Esophagus squamous epithelium (tissue), 5 donors: ENCODE data around the gene BCAR3. TPM values are rescaled to one million over a fixed set of nuclear protein-coding genes. Genes with fewer than 3 reads are reported as not detected.

Source experiments
- DNase-seq: peaks from one replicate; lab custom pipeline; 2025; lab: John Stamatoyannopoulos, UW
- H3K27ac ChIP-seq, 4 donors: fragments of 200-600 bp; sonication (generic); one replicate each; pipeline ENCODE4 v1.5.1; 2016 to 2019; ENCODE audit warnings: mild to moderate bottlenecking in 1 of 4
- H3K27me3 ChIP-seq, 4 donors: fragments of 200-600 bp; sonication (generic); 1 replicate in 3 of 4; 2 replicates in 1 of 4; pipeline versions ENCODE4 v1.5.1 to v1.6.0; 2017 to 2021; ENCODE audit warnings: antibody characterized with exemption in 1 of 4
- H3K36me3 ChIP-seq, 3 donors: fragments of 200-600 bp; sonication (generic); one replicate each; pipeline ENCODE4 v1.5.1; 2016 to 2019
- H3K4me1 ChIP-seq, 3 donors: fragments of 200-600 bp; sonication (generic); one replicate each; pipeline ENCODE4 v1.5.1; 2017 to 2019
- H3K4me3 ChIP-seq, 4 donors: fragments of 200-600 bp; sonication (generic); 1 replicate in 3 of 4; 2 replicates in 1 of 4; pipeline ENCODE4 v1.5.1; 2016 to 2019; ENCODE audit warnings: mild to moderate bottlenecking in 2 of 4, moderate library complexity in 1 of 4
- H3K9me3 ChIP-seq, 3 donors: fragments of 200-600 bp; sonication (generic); one replicate each; pipeline ENCODE4 v1.5.1; 2016 to 2019
- CTCF ChIP-seq, 6 experiments: fragments of 450-650 bp in 4 of 6; fragments of 200-600 bp in 2 of 6; sonication (generic) in 2 of 6; IDR thresholded peaks; one replicate each; pipeline ENCODE4 v1.5.1; 2016 to 2019; ENCODE audit warnings: antibody characterized with exemption in 6 of 6, mild to moderate bottlenecking in 4 of 6, moderate library complexity in 4 of 6
- POLR2A ChIP-seq, 4 donors: fragments of 450-650 bp; IDR thresholded peaks; one replicate each; pipeline ENCODE4 v1.6.1; 2017; ENCODE audit warnings: antibody characterized with exemption in 4 of 4, mild to moderate bottlenecking in 4 of 4, moderate library complexity in 3 of 4
- WGBS, 2 donors: methylation state at CpG; one replicate each; pipeline ENCODE4 v1.1.5; 2018; 5-methylcytosine and 5-hydroxymethylcytosine counted together
- intact Hi-C: fragments of 100-400 bp; cut with DNase I; formaldehyde crosslinking; loops from one replicate; pipeline ENCODE4 v1.15.0; 2022
- total RNA-seq, 4 donors: library from RNA; depleted of rRNA; stranded (reverse); fragments of >200 nt; gene quantifications; one replicate each; pipeline ENCODE4 v1.1.0, GENCODE V29; 2016
- donor health status: DM: yes; HTN: yes; CAD: no.

The BCAR3 gene
- total RNA-seq, 4 donors from 2014 or later = 6.9 to 17.5 (median 9.4) TPM

- H3K4me3 ChIP-seq = no peak overlapping the region
- no peaks in the 10 kb centered on the region for H3K9me3 ChIP-seq
- WGBS, 2 donors = 28 to 33% methylated on average over 2 to 5 of the region's 6 CpGs
- no peak overlapping the region for H3K27ac ChIP-seq
- no peak for DNase-seq
- TF ChIP-seq POLR2A (IDR thresholded peaks at IDR 0.05) (no peak), CTCF (IDR thresholded peaks at IDR 0.05) (no peak)
- intact Hi-C loops = no loop called here
- H3K36me3 ChIP-seq = no peaks in the 10 kb centered on the region
- peaks cover 6 to 77% (median 39%) of the 10 kb centered on the region in 3 donors for H3K4me1 ChIP-seq
- H3K27me3 ChIP-seq = no peaks in the 10 kb centered on the region
These were observed 83.9 kb downstream of the BCAR3 start for GRCh38 chr1:93597709-93598108.

GRCh38 chr1:93596329-93597089, 85.1 kb downstream of the BCAR3 start:
- H3K4me1 ChIP-seq = peaks cover 14 to 89% (median 46%) of the 10 kb centered on the region in 3 donors
- no peaks in the 10 kb centered on the region for H3K9me3 ChIP-seq
- intact Hi-C loops = no loop called here
- peaks cover 0 to 7% (median 0%) of the 10 kb centered on the region in 3 donors for H3K36me3 ChIP-seq
- H3K27me3 ChIP-seq = no peaks in the 10 kb centered on the region
- no peak for DNase-seq
- 70 to 77% methylated on average over 4 of the region's 4 CpGs for WGBS, 2 donors
- H3K27ac ChIP-seq = no peak overlapping the region
- no peak overlapping the region for H3K4me3 ChIP-seq
- no peak for TF ChIP-seq POLR2A (IDR thresholded peaks at IDR 0.05)
- no peak for TF ChIP-seq CTCF (IDR thresholded peaks at IDR 0.05)

- peaks cover 0 to 11% (median 0%) of the 10 kb centered on the region in 3 donors for H3K36me3 ChIP-seq
- intact Hi-C loops = no loop called here
- 39 to 61% methylated on average over 4 of the region's 4 CpGs for WGBS, 2 donors
- H3K27ac ChIP-seq = no peak overlapping the region
- H3K9me3 ChIP-seq = no peaks in the 10 kb centered on the region
- H3K27me3 ChIP-seq = no peaks in the 10 kb centered on the region
- DNase-seq = no peak
- H3K4me3 ChIP-seq = no peak overlapping the region
- TF ChIP-seq CTCF (IDR thresholded peaks at IDR 0.05) (no peak), POLR2A (IDR thresholded peaks at IDR 0.05) (no peak)
- peaks cover 14 to 92% (median 46%) of the 10 kb centered on the region in 3 donors for H3K4me1 ChIP-seq
These were observed 85.9 kb downstream of the BCAR3 start for GRCh38 chr1:93595743-93596142.

- Histone ChIP-seq H3K4me3 (no peak overlapping the region), H3K4me1 (peaks cover 14 to 87% (median 46%) of the 10 kb centered on the region in 3 donors), H3K9me3 (no peaks in the 10 kb centered on the region), H3K36me3 (peaks cover 0 to 15% (median 0%) of the 10 kb centered on the region in 3 donors), H3K27ac (no peak overlapping the region), H3K27me3 (no peaks in the 10 kb centered on the region)
- 75 to 77% methylated on average over 2 of the region's 2 CpGs for WGBS, 2 donors
- TF ChIP-seq CTCF (IDR thresholded peaks at IDR 0.05) = no peak
- no peak for TF ChIP-seq POLR2A (IDR thresholded peaks at IDR 0.05)
- DNase-seq = no peak
- intact Hi-C loops = no loop called here
These were observed 86.4 kb downstream of the BCAR3 start for GRCh38 chr1:93595266-93595665.

GRCh38 chr1:93594603-93594880, 87.1 kb downstream of the BCAR3 start:
- intact Hi-C loops = no loop called here
- no peak overlapping the region for H3K27ac ChIP-seq
- H3K4me1 ChIP-seq = peaks cover 14 to 85% (median 46%) of the 10 kb centered on the region in 3 donors
- DNase-seq = no peak
- peaks cover 0 to 23% (median 0%) of the 10 kb centered on the region in 3 donors for H3K36me3 ChIP-seq
- no peaks in the 10 kb centered on the region for H3K27me3 ChIP-seq
- TF ChIP-seq CTCF (IDR thresholded peaks at IDR 0.05) (no peak), POLR2A (IDR thresholded peaks at IDR 0.05) (no peak)
- no peaks in the 10 kb centered on the region for H3K9me3 ChIP-seq
- H3K4me3 ChIP-seq = no peak overlapping the region
- 53 to 100% methylated on average over 1 of the region's 1 CpG for WGBS, 2 donors
